Measurements from ENCODE around the gene KCTD10. TPM values are rescaled to one million over a fixed set of nuclear protein-coding genes. Genes with fewer than 3 reads are reported as not detected.
"Not testable (repeated sequence)": the region's sequence is repeated elsewhere in the genome, so short reads cannot be mapped to it uniquely, and the experiment has no call there.

Gene KCTD10
- total RNA-seq, 1 experiment from 2014 or later, result 44.7 TPM

DNA sequence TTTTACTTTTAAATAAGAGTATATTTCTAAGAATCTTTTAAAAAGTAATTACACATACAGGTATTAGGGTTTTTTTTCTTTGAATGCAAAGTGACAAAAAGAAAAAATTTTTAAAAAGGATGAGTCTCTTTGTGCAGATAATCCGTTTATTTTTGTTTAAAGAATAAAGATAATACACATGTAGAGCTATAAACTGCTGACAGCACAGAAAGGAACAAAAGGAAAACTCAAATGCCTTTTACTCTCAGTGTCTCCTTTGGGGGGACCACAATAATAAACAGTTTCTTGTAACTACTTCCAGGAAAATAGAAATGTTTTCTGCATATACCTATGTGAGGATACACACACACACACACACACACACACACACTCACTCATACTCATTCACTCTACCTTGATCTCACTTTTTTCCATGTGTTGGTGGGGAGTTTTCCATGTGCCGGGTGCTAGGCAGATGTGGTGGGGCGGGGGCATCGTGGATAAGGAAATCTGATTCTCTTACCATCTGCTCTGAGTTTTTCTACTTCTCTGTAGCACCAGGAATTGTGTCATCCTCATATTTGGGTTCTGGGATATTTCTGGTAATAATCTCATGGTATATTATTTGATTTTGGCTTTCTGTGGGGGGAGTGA, 58.1 kb downstream of the KCTD10 start:
- no peak for ATAC-seq
- Mint-ChIP-seq H3K4me1 (no peaks in the 10 kb centered on the region), H3K27me3 (ENCODE audit: low read depth) (no peaks in the 10 kb centered on the region; the same call in 1 of the 2 replicates), H3K36me3 (no peaks in the 10 kb centered on the region), H3K9me3 (peaks cover 12% of the 10 kb centered on the region; the same call in 1 of the 2 replicates), H3K4me3 (no peak overlapping the region), H3K27ac (no peak overlapping the region)
- DNase-seq (ENCODE audit: low spot score), result no peak
- CTCF ChIA-PET, result interaction anchor here (0.7 to 2.7 kb wide), 3 partner anchors 9 to 239 kb away, joined by 3 to 13 read pairs (median 5); no protein-coding TSS in a partner anchor
- TF ChIP-seq EMX1 (CRISPR knock-in tag; IDR thresholded peaks at IDR 0.05) (no peak), OVOL2 (CRISPR knock-in tag; IDR thresholded peaks at IDR 0.05; ENCODE audit: borderline replicate concordance) (no peak), KAT7 (CRISPR knock-in tag; IDR thresholded peaks at IDR 0.05; ENCODE audit: borderline replicate concordance) (no peak), RELA (CRISPR knock-in tag; IDR thresholded peaks at IDR 0.05; ENCODE audit: borderline replicate concordance) (no peak), TCF7 (CRISPR knock-in tag; IDR thresholded peaks at IDR 0.05; ENCODE audit: low read depth) (no peak), ESRRA (CRISPR knock-in tag; IDR thresholded peaks at IDR 0.05; ENCODE audit: borderline replicate concordance) (no peak), E2F1 (CRISPR knock-in tag; IDR thresholded peaks at IDR 0.05) (no peak)
- TF ChIP-seq, protein P1, sequence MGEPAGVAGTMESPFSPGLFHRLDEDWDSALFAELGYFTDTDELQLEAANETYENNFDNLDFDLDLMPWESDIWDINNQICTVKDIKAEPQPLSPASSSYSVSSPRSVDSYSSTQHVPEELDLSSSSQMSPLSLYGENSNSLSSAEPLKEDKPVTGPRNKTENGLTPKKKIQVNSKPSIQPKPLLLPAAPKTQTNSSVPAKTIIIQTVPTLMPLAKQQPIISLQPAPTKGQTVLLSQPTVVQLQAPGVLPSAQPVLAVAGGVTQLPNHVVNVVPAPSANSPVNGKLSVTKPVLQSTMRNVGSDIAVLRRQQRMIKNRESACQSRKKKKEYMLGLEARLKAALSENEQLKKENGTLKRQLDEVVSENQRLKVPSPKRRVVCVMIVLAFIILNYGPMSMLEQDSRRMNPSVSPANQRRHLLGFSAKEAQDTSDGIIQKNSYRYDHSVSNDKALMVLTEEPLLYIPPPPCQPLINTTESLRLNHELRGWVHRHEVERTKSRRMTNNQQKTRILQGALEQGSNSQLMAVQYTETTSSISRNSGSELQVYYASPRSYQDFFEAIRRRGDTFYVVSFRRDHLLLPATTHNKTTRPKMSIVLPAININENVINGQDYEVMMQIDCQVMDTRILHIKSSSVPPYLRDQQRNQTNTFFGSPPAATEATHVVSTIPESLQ (CRISPR knock-in tag; IDR thresholded peaks at IDR 0.05), result no peak
- TF ChIP-seq, protein P2, sequence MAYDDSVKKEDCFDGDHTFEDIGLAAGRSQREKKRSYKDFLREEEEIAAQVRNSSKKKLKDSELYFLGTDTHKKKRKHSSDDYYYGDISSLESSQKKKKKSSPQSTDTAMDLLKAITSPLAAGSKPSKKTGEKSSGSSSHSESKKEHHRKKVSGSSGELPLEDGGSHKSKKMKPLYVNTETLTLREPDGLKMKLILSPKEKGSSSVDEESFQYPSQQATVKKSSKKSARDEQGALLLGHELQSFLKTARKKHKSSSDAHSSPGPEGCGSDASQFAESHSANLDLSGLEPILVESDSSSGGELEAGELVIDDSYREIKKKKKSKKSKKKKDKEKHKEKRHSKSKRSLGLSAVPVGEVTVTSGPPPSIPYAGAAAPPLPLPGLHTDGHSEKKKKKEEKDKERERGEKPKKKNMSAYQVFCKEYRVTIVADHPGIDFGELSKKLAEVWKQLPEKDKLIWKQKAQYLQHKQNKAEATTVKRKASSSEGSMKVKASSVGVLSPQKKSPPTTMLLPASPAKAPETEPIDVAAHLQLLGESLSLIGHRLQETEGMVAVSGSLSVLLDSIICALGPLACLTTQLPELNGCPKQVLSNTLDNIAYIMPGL (CRISPR knock-in tag; IDR thresholded peaks at IDR 0.05), result no peak
- TF ChIP-seq, protein P3, sequence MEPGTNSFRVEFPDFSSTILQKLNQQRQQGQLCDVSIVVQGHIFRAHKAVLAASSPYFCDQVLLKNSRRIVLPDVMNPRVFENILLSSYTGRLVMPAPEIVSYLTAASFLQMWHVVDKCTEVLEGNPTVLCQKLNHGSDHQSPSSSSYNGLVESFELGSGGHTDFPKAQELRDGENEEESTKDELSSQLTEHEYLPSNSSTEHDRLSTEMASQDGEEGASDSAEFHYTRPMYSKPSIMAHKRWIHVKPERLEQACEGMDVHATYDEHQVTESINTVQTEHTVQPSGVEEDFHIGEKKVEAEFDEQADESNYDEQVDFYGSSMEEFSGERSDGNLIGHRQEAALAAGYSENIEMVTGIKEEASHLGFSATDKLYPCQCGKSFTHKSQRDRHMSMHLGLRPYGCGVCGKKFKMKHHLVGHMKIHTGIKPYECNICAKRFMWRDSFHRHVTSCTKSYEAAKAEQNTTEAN (CRISPR knock-in tag; IDR thresholded peaks at IDR 0.05), result no peak
- TF ChIP-seq, protein P4, sequence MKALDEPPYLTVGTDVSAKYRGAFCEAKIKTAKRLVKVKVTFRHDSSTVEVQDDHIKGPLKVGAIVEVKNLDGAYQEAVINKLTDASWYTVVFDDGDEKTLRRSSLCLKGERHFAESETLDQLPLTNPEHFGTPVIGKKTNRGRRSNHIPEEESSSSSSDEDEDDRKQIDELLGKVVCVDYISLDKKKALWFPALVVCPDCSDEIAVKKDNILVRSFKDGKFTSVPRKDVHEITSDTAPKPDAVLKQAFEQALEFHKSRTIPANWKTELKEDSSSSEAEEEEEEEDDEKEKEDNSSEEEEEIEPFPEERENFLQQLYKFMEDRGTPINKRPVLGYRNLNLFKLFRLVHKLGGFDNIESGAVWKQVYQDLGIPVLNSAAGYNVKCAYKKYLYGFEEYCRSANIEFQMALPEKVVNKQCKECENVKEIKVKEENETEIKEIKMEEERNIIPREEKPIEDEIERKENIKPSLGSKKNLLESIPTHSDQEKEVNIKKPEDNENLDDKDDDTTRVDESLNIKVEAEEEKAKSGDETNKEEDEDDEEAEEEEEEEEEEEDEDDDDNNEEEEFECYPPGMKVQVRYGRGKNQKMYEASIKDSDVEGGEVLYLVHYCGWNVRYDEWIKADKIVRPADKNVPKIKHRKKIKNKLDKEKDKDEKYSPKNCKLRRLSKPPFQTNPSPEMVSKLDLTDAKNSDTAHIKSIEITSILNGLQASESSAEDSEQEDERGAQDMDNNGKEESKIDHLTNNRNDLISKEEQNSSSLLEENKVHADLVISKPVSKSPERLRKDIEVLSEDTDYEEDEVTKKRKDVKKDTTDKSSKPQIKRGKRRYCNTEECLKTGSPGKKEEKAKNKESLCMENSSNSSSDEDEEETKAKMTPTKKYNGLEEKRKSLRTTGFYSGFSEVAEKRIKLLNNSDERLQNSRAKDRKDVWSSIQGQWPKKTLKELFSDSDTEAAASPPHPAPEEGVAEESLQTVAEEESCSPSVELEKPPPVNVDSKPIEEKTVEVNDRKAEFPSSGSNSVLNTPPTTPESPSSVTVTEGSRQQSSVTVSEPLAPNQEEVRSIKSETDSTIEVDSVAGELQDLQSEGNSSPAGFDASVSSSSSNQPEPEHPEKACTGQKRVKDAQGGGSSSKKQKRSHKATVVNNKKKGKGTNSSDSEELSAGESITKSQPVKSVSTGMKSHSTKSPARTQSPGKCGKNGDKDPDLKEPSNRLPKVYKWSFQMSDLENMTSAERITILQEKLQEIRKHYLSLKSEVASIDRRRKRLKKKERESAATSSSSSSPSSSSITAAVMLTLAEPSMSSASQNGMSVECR (CRISPR knock-in tag; IDR thresholded peaks at IDR 0.05; ENCODE audit: borderline replicate concordance), result no peak
- TF ChIP-seq, protein P5, sequence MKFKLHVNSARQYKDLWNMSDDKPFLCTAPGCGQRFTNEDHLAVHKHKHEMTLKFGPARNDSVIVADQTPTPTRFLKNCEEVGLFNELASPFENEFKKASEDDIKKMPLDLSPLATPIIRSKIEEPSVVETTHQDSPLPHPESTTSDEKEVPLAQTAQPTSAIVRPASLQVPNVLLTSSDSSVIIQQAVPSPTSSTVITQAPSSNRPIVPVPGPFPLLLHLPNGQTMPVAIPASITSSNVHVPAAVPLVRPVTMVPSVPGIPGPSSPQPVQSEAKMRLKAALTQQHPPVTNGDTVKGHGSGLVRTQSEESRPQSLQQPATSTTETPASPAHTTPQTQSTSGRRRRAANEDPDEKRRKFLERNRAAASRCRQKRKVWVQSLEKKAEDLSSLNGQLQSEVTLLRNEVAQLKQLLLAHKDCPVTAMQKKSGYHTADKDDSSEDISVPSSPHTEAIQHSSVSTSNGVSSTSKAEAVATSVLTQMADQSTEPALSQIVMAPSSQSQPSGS (CRISPR knock-in tag; IDR thresholded peaks at IDR 0.05; ENCODE audit: borderline replicate concordance, low read depth), result no peak
- TF ChIP-seq, protein P6, sequence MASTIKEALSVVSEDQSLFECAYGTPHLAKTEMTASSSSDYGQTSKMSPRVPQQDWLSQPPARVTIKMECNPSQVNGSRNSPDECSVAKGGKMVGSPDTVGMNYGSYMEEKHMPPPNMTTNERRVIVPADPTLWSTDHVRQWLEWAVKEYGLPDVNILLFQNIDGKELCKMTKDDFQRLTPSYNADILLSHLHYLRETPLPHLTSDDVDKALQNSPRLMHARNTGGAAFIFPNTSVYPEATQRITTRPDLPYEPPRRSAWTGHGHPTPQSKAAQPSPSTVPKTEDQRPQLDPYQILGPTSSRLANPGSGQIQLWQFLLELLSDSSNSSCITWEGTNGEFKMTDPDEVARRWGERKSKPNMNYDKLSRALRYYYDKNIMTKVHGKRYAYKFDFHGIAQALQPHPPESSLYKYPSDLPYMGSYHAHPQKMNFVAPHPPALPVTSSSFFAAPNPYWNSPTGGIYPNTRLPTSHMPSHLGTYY (CRISPR knock-in tag; IDR thresholded peaks at IDR 0.05), result no peak
- POLR2A ChIA-PET, result no interaction called here

DNA sequence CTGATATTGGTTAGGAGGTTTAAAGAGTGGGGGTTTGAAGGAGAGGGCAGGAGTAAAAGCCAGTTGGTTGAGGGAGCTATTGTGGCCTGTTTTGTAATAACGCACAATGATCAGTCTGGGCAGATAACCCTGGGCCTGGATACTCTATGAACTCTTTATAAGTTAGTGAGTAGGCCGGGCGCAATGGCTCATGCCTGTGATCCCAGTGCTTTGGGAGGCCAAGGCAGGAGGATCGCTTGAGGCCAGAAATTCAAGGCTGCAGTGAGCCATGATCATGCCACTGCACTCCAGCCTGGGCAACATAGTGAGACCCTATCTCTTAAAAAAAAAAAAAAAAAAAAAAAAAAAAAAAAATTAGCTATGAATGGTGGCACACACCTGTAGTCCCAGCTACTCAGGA, 71.0 kb downstream of the KCTD10 start:
- H3K36me3 Mint-ChIP-seq; DNase-seq (ENCODE audit: low spot score); ATAC-seq; POLR2A ChIA-PET; H3K27me3 Mint-ChIP-seq (ENCODE audit: low read depth); H3K9me3 Mint-ChIP-seq; H3K4me3 Mint-ChIP-seq; H3K4me1 Mint-ChIP-seq; H3K27ac Mint-ChIP-seq: not testable (repeated sequence)
- CTCF ChIA-PET, result interaction anchor here (0.6 to 2.0 kb wide), 4 partner anchors 12 to 142 kb away, joined by 3 to 8 read pairs (median 6); no protein-coding TSS in a partner anchor

- DNase-seq (ENCODE audit: low spot score); H3K9me3 Mint-ChIP-seq; H3K36me3 Mint-ChIP-seq; H3K27me3 Mint-ChIP-seq (ENCODE audit: low read depth); POLR2A ChIA-PET; H3K27ac Mint-ChIP-seq; H3K4me1 Mint-ChIP-seq; H3K4me3 Mint-ChIP-seq; ATAC-seq: not testable (repeated sequence)
- CTCF ChIA-PET, result interaction anchor here (1.2 to 2.0 kb wide), 2 partner anchors 11 to 19 kb away, joined by 6 to 8 read pairs; no protein-coding TSS in a partner anchor
These were observed 72.3 kb downstream of the KCTD10 start for GRCh38 chr12:109404841-109405240.
